Measurements from ENCODE around the gene SFXN3. TPM values are rescaled to one million over a fixed set of nuclear protein-coding genes. Genes with fewer than 3 reads are reported as not detected.

The SFXN3 gene
- total and polyA plus RNA-seq, 2 of the 13 experiments (the other 11 are each of a cell fraction or from before 2014, with no cell fraction given), result 16.8 to 71.5 TPM

DNA sequence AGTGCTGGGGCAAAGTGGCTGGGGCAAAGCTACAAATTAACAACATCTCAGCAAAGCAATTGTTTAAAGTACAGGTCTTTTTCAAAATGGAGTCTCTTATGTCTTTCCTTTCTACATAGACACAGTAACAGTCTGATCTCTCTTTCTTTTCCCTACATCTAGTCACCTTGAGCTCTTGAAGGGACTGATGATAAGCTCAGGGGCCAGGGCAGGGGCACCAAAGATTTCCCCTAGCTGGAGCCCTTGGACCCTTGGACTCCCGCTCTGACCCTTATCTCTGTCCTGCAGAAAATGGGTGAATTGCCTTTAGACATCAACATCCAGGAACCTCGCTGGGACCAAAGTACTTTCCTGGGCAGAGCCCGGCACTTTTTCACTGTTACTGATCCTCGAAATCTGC is 3.4 kb downstream of the SFXN3 start (continued):
- TF ChIP-seq, protein P1, sequence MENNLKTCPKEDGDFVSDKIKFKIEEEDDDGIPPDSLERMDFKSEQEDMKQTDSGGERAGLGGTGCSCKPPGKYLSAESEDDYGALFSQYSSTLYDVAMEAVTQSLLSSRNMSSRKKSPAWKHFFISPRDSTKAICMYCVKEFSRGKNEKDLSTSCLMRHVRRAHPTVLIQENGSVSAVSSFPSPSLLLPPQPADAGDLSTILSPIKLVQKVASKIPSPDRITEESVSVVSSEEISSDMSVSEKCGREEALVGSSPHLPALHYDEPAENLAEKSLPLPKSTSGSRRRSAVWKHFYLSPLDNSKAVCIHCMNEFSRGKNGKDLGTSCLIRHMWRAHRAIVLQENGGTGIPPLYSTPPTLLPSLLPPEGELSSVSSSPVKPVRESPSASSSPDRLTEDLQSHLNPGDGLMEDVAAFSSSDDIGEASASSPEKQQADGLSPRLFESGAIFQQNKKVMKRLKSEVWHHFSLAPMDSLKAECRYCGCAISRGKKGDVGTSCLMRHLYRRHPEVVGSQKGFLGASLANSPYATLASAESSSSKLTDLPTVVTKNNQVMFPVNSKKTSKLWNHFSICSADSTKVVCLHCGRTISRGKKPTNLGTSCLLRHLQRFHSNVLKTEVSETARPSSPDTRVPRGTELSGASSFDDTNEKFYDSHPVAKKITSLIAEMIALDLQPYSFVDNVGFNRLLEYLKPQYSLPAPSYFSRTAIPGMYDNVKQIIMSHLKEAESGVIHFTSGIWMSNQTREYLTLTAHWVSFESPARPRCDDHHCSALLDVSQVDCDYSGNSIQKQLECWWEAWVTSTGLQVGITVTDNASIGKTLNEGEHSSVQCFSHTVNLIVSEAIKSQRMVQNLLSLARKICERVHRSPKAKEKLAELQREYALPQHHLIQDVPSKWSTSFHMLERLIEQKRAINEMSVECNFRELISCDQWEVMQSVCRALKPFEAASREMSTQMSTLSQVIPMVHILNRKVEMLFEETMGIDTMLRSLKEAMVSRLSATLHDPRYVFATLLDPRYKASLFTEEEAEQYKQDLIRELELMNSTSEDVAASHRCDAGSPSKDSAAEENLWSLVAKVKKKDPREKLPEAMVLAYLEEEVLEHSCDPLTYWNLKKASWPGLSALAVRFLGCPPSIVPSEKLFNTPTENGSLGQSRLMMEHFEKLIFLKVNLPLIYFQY (CRISPR knock-in tag; IDR thresholded peaks at IDR 0.05; ENCODE audit: borderline replicate concordance), result 0 out of 2 replicates have a peak, but pooled peaks have one; percentile 14
- TF ChIP-seq AHDC1 (CRISPR knock-in tag; IDR thresholded peaks at IDR 0.05; ENCODE audit: borderline replicate concordance), result peak; percentile 35; the same call in 1 of the 2 replicates
- TF ChIP-seq RARA (CRISPR knock-in tag; IDR thresholded peaks at IDR 0.05), result peak; percentile 74
- peak; percentile 43; the same call in 1 of the 2 replicates for TF ChIP-seq ZNF788 (CRISPR knock-in tag; IDR thresholded peaks at IDR 0.05; ENCODE audit: borderline replicate concordance)
- TF ChIP-seq, protein P2, sequence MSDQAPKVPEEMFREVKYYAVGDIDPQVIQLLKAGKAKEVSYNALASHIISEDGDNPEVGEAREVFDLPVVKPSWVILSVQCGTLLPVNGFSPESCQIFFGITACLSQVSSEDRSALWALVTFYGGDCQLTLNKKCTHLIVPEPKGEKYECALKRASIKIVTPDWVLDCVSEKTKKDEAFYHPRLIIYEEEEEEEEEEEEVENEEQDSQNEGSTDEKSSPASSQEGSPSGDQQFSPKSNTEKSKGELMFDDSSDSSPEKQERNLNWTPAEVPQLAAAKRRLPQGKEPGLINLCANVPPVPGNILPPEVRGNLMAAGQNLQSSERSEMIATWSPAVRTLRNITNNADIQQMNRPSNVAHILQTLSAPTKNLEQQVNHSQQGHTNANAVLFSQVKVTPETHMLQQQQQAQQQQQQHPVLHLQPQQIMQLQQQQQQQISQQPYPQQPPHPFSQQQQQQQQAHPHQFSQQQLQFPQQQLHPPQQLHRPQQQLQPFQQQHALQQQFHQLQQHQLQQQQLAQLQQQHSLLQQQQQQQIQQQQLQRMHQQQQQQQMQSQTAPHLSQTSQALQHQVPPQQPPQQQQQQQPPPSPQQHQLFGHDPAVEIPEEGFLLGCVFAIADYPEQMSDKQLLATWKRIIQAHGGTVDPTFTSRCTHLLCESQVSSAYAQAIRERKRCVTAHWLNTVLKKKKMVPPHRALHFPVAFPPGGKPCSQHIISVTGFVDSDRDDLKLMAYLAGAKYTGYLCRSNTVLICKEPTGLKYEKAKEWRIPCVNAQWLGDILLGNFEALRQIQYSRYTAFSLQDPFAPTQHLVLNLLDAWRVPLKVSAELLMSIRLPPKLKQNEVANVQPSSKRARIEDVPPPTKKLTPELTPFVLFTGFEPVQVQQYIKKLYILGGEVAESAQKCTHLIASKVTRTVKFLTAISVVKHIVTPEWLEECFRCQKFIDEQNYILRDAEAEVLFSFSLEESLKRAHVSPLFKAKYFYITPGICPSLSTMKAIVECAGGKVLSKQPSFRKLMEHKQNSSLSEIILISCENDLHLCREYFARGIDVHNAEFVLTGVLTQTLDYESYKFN (CRISPR knock-in tag; conservative IDR thresholded peaks at IDR 0.05), result peak; percentile 93
- TF ChIP-seq GFI1 (CRISPR knock-in tag; IDR thresholded peaks at IDR 0.05; ENCODE audit: borderline replicate concordance), result peak; percentile 63
- peak; percentile 91 for TF ChIP-seq ZNF629 (CRISPR knock-in tag; conservative IDR thresholded peaks at IDR 0.05)
- TF ChIP-seq, protein P3, sequence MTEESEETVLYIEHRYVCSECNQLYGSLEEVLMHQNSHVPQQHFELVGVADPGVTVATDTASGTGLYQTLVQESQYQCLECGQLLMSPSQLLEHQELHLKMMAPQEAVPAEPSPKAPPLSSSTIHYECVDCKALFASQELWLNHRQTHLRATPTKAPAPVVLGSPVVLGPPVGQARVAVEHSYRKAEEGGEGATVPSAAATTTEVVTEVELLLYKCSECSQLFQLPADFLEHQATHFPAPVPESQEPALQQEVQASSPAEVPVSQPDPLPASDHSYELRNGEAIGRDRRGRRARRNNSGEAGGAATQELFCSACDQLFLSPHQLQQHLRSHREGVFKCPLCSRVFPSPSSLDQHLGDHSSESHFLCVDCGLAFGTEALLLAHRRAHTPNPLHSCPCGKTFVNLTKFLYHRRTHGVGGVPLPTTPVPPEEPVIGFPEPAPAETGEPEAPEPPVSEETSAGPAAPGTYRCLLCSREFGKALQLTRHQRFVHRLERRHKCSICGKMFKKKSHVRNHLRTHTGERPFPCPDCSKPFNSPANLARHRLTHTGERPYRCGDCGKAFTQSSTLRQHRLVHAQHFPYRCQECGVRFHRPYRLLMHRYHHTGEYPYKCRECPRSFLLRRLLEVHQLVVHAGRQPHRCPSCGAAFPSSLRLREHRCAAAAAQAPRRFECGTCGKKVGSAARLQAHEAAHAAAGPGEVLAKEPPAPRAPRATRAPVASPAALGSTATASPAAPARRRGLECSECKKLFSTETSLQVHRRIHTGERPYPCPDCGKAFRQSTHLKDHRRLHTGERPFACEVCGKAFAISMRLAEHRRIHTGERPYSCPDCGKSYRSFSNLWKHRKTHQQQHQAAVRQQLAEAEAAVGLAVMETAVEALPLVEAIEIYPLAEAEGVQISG (CRISPR knock-in tag; IDR thresholded peaks at IDR 0.05), result 0 out of 2 replicates have a peak, but pooled peaks have one; percentile 16
